Measurements from ENCODE around the gene PLPPR3.

DNA sequence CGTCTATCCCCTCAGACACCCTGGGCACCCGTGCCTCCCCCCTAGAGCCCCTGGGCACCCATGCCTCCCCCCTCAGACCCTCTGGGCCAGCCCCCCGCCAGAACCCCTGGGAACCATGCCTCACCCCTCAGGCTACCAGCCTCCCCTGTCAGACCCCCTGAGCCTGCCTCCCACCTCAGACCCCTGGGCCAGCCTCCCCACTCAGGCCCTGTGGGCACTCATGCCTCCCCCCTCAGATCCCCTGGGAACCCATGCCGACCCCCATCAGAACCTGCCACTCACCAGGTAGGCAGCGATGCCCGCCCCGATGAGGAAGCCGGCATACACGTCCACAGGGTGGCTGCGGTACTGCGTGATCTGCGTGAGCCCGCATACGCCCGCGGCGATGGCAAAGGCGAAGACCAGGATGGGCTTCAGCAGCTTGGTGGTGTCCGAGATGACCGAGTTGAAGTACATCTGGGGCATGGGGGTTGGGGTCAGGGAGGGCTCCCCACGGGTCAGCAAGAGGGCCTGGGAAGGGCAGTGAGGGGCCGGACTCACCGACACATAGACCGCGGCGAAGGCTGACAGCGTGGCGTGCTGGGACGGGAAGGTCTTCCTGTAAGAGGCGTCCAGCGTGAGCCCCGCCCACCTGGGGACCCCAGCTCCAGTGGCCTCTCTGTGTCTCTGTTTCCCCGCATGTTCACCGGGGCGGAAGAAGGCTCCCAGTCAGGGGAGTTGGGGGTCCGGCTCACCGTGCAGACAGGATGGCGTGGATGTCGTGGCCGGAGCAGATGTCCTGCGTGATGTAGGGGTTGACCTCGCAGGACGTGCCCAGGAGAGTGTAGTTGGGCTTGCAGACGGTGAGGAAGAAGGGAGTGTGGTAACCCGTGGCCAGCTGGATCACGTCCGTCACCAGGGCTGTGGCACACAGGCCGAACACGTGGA, 7.3 kb downstream of the PLPPR3 start:
- TF ChIP-seq, protein P1, sequence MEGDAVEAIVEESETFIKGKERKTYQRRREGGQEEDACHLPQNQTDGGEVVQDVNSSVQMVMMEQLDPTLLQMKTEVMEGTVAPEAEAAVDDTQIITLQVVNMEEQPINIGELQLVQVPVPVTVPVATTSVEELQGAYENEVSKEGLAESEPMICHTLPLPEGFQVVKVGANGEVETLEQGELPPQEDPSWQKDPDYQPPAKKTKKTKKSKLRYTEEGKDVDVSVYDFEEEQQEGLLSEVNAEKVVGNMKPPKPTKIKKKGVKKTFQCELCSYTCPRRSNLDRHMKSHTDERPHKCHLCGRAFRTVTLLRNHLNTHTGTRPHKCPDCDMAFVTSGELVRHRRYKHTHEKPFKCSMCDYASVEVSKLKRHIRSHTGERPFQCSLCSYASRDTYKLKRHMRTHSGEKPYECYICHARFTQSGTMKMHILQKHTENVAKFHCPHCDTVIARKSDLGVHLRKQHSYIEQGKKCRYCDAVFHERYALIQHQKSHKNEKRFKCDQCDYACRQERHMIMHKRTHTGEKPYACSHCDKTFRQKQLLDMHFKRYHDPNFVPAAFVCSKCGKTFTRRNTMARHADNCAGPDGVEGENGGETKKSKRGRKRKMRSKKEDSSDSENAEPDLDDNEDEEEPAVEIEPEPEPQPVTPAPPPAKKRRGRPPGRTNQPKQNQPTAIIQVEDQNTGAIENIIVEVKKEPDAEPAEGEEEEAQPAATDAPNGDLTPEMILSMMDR (IDR thresholded peaks at IDR 0.05) = no peak
- TF ChIP-seq POLR2A (IDR thresholded peaks at IDR 0.05) (no peak), POLR2AphosphoS5 (IDR thresholded peaks at IDR 0.05) (no peak)
